Measurements from ENCODE around the gene MAGEF1.

The MAGEF1 gene

GRCh38 chr3:184749168-184749744 is 37.4 kb upstream of the MAGEF1 start:
- no peak for TF ChIP-seq CTCF (IDR thresholded peaks at IDR 0.05; ENCODE audit: control insufficient read depth, extremely low read depth, insufficient read depth)
- DNase-seq (ENCODE audit: low read depth): no peak
- H3K4me3 ChIP-seq (ENCODE audit: low read depth, low read length): no peak overlapping the region

- no peak overlapping the region for H3K4me3 ChIP-seq (ENCODE audit: low read depth, low read length)
- peak; percentile 17 for DNase-seq (ENCODE audit: low read depth)
- TF ChIP-seq CTCF (IDR thresholded peaks at IDR 0.05; ENCODE audit: control insufficient read depth, extremely low read depth, insufficient read depth): peak; percentile 75
These were observed 36.6 kb upstream of the MAGEF1 start for GRCh38 chr3:184748219-184749135.

GRCh38 chr3:184746131-184747120 is 34.6 kb upstream of the MAGEF1 start:
- no peak overlapping the region for H3K4me3 ChIP-seq (ENCODE audit: low read depth, low read length)
- TF ChIP-seq CTCF (IDR thresholded peaks at IDR 0.05; ENCODE audit: control insufficient read depth, extremely low read depth, insufficient read depth): no peak
- no peak for DNase-seq (ENCODE audit: low read depth)

- no peak for TF ChIP-seq CTCF (IDR thresholded peaks at IDR 0.05; ENCODE audit: control insufficient read depth, extremely low read depth, insufficient read depth)
- H3K4me3 ChIP-seq (ENCODE audit: low read depth, low read length): no peak overlapping the region
- DNase-seq (ENCODE audit: low read depth): no peak
These were observed 33.7 kb upstream of the MAGEF1 start for GRCh38 chr3:184745526-184745925.

- DNase-seq (ENCODE audit: low read depth): no peak
- H3K4me3 ChIP-seq (ENCODE audit: low read depth, low read length): no peak overlapping the region
- no peak for TF ChIP-seq CTCF (IDR thresholded peaks at IDR 0.05; ENCODE audit: control insufficient read depth, extremely low read depth, insufficient read depth)
These were observed 31.4 kb upstream of the MAGEF1 start for GRCh38 chr3:184743248-184743647.

GRCh38 chr3:184742676-184743135 is 30.8 kb upstream of the MAGEF1 start:
- TF ChIP-seq CTCF (IDR thresholded peaks at IDR 0.05; ENCODE audit: control insufficient read depth, extremely low read depth, insufficient read depth): no peak
- peak; percentile 36 for DNase-seq (ENCODE audit: low read depth)
- no peak overlapping the region for H3K4me3 ChIP-seq (ENCODE audit: low read depth, low read length)
